Measurements from ENCODE around the gene KIF2A. TPM values are rescaled to one million over a fixed set of nuclear protein-coding genes. Genes with fewer than 3 reads are reported as not detected.

KIF2A gene
- total and polyA plus RNA-seq, 2 of the 8 experiments (the other 6 are each of a cell fraction or from before 2014, with no cell fraction given) = 18.4 to 97.1 TPM

- no peak overlapping the region for H2BK5ac ChIP-seq (ENCODE audit: low read depth, low read length)
- 91% methylated on average over 2 of the region's 2 CpGs; no CpG with 5 or more reads in 1 of the 2 experiments for WGBS, 2 experiments (ENCODE audit: extremely low coverage in 1 of 2, insufficient coverage in 1 of 2, insufficient read length in 1 of 2, insufficient replicate concordance in 2 of 2, low coverage in 1 of 2, low lambda C conversion rate in 2 of 2, missing lambda C conversion rate in 1 of 2)
- no peak overlapping the region for H3K18ac ChIP-seq (ENCODE audit: extremely low read depth, low read length)
- no peak overlapping the region for H3K27ac ChIP-seq (ENCODE audit: low read depth, low read length)
- H2BK20ac ChIP-seq (ENCODE audit: low read length) = no peak overlapping the region
- H3K9ac ChIP-seq (replicated peaks in 1 of 4; ENCODE audit: extremely low read depth in 1 of 4, low read depth in 3 of 4, low read length in 3 of 4) = no peak overlapping the region
- H4K91ac ChIP-seq (replicated peaks; ENCODE audit: insufficient read length, low read length) = no peak overlapping the region
- H3K4me2 ChIP-seq (ENCODE audit: insufficient read depth in 1 of 2, low read depth in 2 of 2, low read length in 2 of 2) = no peak overlapping the region
- no peaks in the 10 kb centered on the region for H3K23me2 ChIP-seq (ENCODE audit: low read depth, low read length)
- no peak for FAIRE-seq
- H3K79me1 ChIP-seq (ENCODE audit: low read depth, low read length) = no peaks in the 10 kb centered on the region
- no peak overlapping the region for H3K23ac ChIP-seq (ENCODE audit: insufficient read length)
- H3K14ac ChIP-seq (ENCODE audit: insufficient read length) = no peak overlapping the region
- no peak for TF ChIP-seq BCL11A (IDR thresholded peaks at IDR 0.05; ENCODE audit: low read depth in 2 of 2, low read length in 2 of 2)
- no peak for TF ChIP-seq FOSL1 (IDR thresholded peaks at IDR 0.05; ENCODE audit: insufficient read depth, low read depth, low read length)
- no peak for TF ChIP-seq SAP30 (IDR thresholded peaks at IDR 0.05; ENCODE audit: insufficient read depth, insufficient replicate concordance, low read length)
- TF ChIP-seq ATF2 (IDR thresholded peaks at IDR 0.05; ENCODE audit: low read length) = no peak
- no peaks in the 10 kb centered on the region for H4K20me1 ChIP-seq (replicated peaks in 1 of 2; ENCODE audit: control insufficient read depth in 1 of 2, insufficient read depth in 2 of 2, low read length in 2 of 2)
- no peak overlapping the region for H2AFZ ChIP-seq (ENCODE audit: low read length)
- H3K4me1 ChIP-seq (replicated peaks in 1 of 4; ENCODE audit: control insufficient read depth in 3 of 4, insufficient read depth in 4 of 4, low read length in 3 of 4) = no peaks in the 10 kb centered on the region
- ChIA-PET CTCF (ENCODE audit: partially characterized antibody) (interaction anchor here (0.6 kb wide), 1 partner anchor 257 kb away, joined by 3 read pairs; no protein-coding TSS in a partner anchor), POLR2A (ENCODE audit: partially characterized antibody) (no interaction called here)
- H3K4ac ChIP-seq (replicated peaks; ENCODE audit: insufficient read length, low read depth, low read length) = no peak overlapping the region
- H4K8ac ChIP-seq (ENCODE audit: extremely low read depth, insufficient read depth, low read length) = no peak overlapping the region
- no peaks in the 10 kb centered on the region for H3K36me3 ChIP-seq (ENCODE audit: control insufficient read depth in 2 of 4, insufficient read depth in 4 of 4, low read length in 3 of 4)
- no peak overlapping the region for H2BK15ac ChIP-seq (ENCODE audit: low read length)
- H3K27me3 ChIP-seq (replicated peaks in 1 of 4; ENCODE audit: control insufficient read depth in 3 of 4, extremely low read depth in 1 of 4, insufficient read depth in 3 of 4, low read length in 3 of 4) = no peaks in the 10 kb centered on the region
- H3K79me2 ChIP-seq (ENCODE audit: control insufficient read depth in 1 of 2, insufficient read depth in 2 of 2, low read length in 2 of 2) = no peaks in the 10 kb centered on the region
- DNase-seq (ENCODE audit: low read depth in 1 of 2, low spot score in 2 of 2) = no peak
- H3K9me3 ChIP-seq (ENCODE audit: insufficient read depth in 2 of 2, low read depth in 1 of 2, low read length in 1 of 2) = peaks cover 0 to 2% of the 10 kb centered on the region in 2 experiments; a peak in 1 of 4 replicates
- no peak overlapping the region for H2BK12ac ChIP-seq (ENCODE audit: low read depth, low read length)
- no peak overlapping the region for H3K56ac ChIP-seq (replicated peaks; ENCODE audit: insufficient read length, low read depth, low read length)
- H3K4me3 ChIP-seq (ENCODE audit: extremely low read depth in 1 of 4, insufficient read depth in 2 of 4, low read depth in 3 of 4, low read length in 4 of 4) = no peak overlapping the region
- no peak overlapping the region for H2AK5ac ChIP-seq (ENCODE audit: low read depth, low read length)
- no peak overlapping the region for H2BK120ac ChIP-seq (replicated peaks; ENCODE audit: low read depth, low read length)
- no peak overlapping the region for H4K5ac ChIP-seq (ENCODE audit: insufficient read length, low read depth, low read length)
Measured at GRCh38 chr5:62283861-62284260, 22.1 kb upstream of the KIF2A start.

Data from H1 (cell line).